Glomerular visceral epithelial cell (primary cell): ENCODE results near the gene NUTM2B.
A peak's percentile ranks its signal among the peaks of the same experiment; 100 is the strongest.
"Not testable (repeated sequence)": the region's sequence is repeated elsewhere in the genome, so short reads cannot be mapped to it uniquely, and the experiment has no call there.

Source experiments
- DNase-seq: peaks from one replicate; pipeline ENCODE4 v3.0.0-alpha.2; 2016; ENCODE audit errors: extremely low spot score

Gene NUTM2B

GRCh38 chr10:79748510-79748909 lies 45.5 kb downstream of the NUTM2B start:
- DNase-seq, result not testable (repeated sequence)

- DNase-seq, result not testable (repeated sequence)
Observed at GRCh38 chr10:79753601-79754000, 50.6 kb downstream of the NUTM2B start.

DNA sequence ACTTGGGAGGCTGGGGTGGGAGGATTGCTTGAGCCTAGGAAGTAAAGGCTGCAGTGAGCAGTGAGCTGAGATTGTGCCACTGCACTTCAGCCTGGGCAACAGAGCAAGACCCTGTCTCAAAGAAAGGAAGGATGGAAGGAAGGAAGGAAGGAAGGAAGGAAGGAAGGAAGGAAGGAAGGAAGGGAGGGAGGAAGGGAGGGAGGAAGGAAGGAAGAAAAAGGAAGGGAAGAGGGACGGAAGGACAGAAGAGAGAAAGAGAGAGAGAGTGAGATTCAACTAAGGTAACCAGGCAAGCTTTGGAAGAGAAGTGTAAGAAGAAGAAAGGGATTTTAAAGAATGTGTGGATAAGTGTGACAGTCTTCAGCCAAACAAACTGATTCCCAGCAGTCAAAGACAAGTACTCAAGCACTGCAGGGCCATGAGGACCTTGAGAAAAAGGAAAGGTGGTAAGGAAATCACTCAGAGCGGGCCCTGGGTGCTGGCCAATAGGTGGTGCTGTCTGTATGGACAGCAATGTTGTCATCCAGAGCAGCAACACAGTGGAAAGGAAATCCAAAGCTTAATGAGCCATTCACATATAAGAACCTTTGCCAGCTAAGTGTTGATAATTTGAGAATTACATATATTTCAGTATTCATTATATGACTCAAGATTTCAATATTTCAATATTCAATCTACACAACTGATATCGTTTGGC lies 55.4 kb downstream of the NUTM2B start:
- DNase-seq, result peak; percentile 3
